KOPT-K1 (cell line): ENCODE results near the gene CCDC24.

Experiments
- H3K27ac ChIP-seq: fragments of 200-600 bp; sonication (generic); 2 replicates; pipeline ENCODE4 v1.5.1; 2016; ENCODE audit warnings: antibody characterized with exemption, mild to moderate bottlenecking, low read depth, low read length; ENCODE audit not compliant: poor library complexity, severe bottlenecking
- H3K36me3 ChIP-seq: fragments of 200-600 bp; sonication (generic); 2 replicates; pipeline ENCODE4 v1.5.1; 2017; ENCODE audit warnings: antibody characterized with exemption, mild to moderate bottlenecking, low read length, moderate library complexity; ENCODE audit not compliant: insufficient read depth
- H3K9me3 ChIP-seq: fragments of 200-600 bp; sonication (generic); 2 replicates; pipeline ENCODE4 v1.5.1; 2017; ENCODE audit warnings: antibody characterized with exemption, low read length, mild to moderate bottlenecking; ENCODE audit not compliant: insufficient read depth, poor library complexity, severe bottlenecking

Gene CCDC24

GRCh38 chr1:43982241-43982640, 9.2 kb upstream of the CCDC24 start:
- H3K9me3 ChIP-seq: no peaks in the 10 kb centered on the region
- H3K36me3 ChIP-seq: peaks cover 15% of the 10 kb centered on the region
- H3K27ac ChIP-seq: no peak overlapping the region

GRCh38 chr1:43982808-43983207, 8.6 kb upstream of the CCDC24 start:
- H3K27ac ChIP-seq: no peak overlapping the region
- H3K36me3 ChIP-seq: peaks cover 9% of the 10 kb centered on the region; the same call in 1 of the 2 replicates
- H3K9me3 ChIP-seq: no peaks in the 10 kb centered on the region

GRCh38 chr1:43983253-43983899, 8.0 kb upstream of the CCDC24 start:
- no peak overlapping the region for H3K27ac ChIP-seq
- H3K36me3 ChIP-seq: peaks cover 4% of the 10 kb centered on the region; the same call in 1 of the 2 replicates
- no peaks in the 10 kb centered on the region for H3K9me3 ChIP-seq

- Histone ChIP-seq H3K9me3 (no peaks in the 10 kb centered on the region), H3K36me3 (no peaks in the 10 kb centered on the region), H3K27ac (no peak overlapping the region)
These were observed 6.5 kb upstream of the CCDC24 start for GRCh38 chr1:43984855-43985254.

DNA sequence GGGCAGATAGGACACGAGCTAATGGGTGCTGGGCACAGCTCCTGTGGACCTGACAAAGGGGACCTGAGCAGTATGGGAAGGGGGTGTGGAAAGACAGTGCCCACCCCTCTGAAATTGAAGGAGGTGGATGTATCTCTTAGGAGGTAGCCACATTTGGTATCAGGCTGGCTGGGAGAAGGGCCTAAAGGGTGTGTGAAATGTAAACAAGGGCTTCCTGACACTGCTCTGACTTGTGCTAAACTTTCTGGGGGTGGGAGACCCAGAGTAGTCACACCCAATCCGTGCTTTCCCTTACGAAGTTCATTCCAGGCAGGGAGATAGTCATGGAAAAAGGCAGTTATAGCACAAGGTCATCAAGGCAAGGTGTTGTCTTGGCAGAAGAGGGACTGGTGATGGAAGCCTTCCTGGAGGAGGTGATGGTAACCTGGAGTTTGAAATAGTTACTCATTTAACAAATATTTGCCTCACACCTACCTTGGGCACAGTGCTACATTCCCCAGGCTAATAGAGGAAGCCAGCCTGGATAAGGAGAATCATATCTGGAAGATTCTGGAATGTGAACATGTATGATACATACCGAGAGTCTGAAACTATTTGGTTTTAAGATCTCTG, 5.3 kb upstream of the CCDC24 start:
- no peaks in the 10 kb centered on the region for H3K36me3 ChIP-seq
- H3K9me3 ChIP-seq: no peaks in the 10 kb centered on the region
- no peak overlapping the region for H3K27ac ChIP-seq

GRCh38 chr1:43986712-43987111, 4.7 kb upstream of the CCDC24 start:
- Histone ChIP-seq H3K36me3 (no peaks in the 10 kb centered on the region), H3K9me3 (no peaks in the 10 kb centered on the region), H3K27ac (no peak overlapping the region)

- no peaks in the 10 kb centered on the region for H3K9me3 ChIP-seq
- H3K27ac ChIP-seq: no peak overlapping the region
- H3K36me3 ChIP-seq: no peaks in the 10 kb centered on the region
These were observed 4.1 kb upstream of the CCDC24 start for GRCh38 chr1:43987159-43987902.

DNA sequence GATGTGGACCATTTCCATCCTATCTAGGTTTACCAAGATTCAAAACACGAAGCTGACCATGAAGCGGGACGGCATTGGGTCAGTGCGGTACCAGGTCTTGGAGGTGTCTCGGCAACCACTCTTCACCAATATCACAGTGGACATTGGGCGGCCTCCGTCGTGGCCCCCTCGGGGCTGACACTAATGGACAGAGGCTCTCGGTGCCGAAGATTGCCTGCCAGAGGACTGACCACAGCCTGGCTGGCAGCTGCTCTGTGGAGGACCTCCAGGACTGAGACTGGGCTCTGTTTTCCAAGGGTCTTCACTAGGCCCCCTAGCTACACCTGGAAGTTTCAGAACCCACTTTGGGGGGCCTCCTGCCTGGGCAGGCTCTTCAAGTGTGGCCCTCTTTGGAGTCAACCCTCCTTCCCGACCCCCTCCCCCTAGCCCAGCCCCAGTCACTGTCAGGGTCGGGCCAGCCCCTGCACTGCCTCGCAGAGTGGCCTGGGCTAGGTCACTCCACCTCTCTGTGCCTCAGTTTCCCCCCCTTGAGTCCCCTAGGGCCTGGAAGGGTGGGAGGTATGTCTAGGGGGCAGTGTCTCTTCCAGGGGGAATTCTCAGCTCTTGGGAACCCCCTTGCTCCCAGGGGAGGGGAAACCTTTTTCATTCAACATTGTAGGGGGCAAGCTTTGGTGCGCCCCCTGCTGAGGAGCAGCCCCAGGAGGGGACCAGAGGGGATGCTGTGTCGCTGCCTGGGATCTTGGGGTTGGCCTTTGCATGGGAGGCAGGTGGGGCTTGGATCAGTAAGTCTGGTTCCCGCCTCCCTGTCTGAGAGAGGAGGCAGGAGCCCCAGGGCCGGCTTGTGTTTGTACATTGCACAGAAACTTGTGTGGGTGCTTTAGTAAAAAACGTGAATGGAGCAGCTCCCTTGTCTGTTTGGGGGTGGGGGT, 864 bp upstream of the CCDC24 start:
- Histone ChIP-seq H3K36me3 (no peaks in the 10 kb centered on the region), H3K27ac (no peak overlapping the region), H3K9me3 (no peaks in the 10 kb centered on the region)

- Histone ChIP-seq H3K27ac (no peak overlapping the region), H3K9me3 (no peaks in the 10 kb centered on the region), H3K36me3 (no peaks in the 10 kb centered on the region)
These were observed 261 bp upstream of the CCDC24 start for GRCh38 chr1:43991200-43991475.

- H3K9me3 ChIP-seq: no peaks in the 10 kb centered on the region
- H3K27ac ChIP-seq: no peak overlapping the region
- no peaks in the 10 kb centered on the region for H3K36me3 ChIP-seq
These were observed 1.0 kb downstream of the CCDC24 start for GRCh38 chr1:43992232-43992995.

- H3K36me3 ChIP-seq: no peaks in the 10 kb centered on the region
- H3K27ac ChIP-seq: no peak overlapping the region
- no peaks in the 10 kb centered on the region for H3K9me3 ChIP-seq
These were observed 2.0 kb downstream of the CCDC24 start for GRCh38 chr1:43993206-43993914.

GRCh38 chr1:43994071-43994470, 2.7 kb downstream of the CCDC24 start:
- Histone ChIP-seq H3K9me3 (no peaks in the 10 kb centered on the region), H3K27ac (no peak overlapping the region), H3K36me3 (no peaks in the 10 kb centered on the region)

GRCh38 chr1:43994794-43995790, 3.7 kb downstream of the CCDC24 start:
- H3K36me3 ChIP-seq: no peaks in the 10 kb centered on the region
- H3K27ac ChIP-seq: no peak overlapping the region
- H3K9me3 ChIP-seq: no peaks in the 10 kb centered on the region
